Effector memory CD4-positive, alpha-beta T cell (primary cell): ENCODE data around the gene CYP20A1.
"Not testable (repeated sequence)": the region's sequence is repeated elsewhere in the genome, so short reads cannot be mapped to it uniquely, and the experiment has no call there.

Source experiments
- DNase-seq, 3 donors: peaks; one replicate each; pipeline ENCODE4 v3.0.0-alpha.2; 2020
- H3K27ac ChIP-seq: 2 replicates; pipeline ENCODE4 v1.7.0; 2013; ENCODE audit warnings: mild to moderate bottlenecking, low read length, moderate library complexity; ENCODE audit not compliant: insufficient read depth, poor library complexity, severe bottlenecking
- H3K27me3 ChIP-seq: replicated peaks from 2 replicates; pipeline ENCODE4 v1.7.0; 2013; ENCODE audit warnings: mild to moderate bottlenecking, low read length; ENCODE audit not compliant: insufficient read depth, control insufficient read depth, poor library complexity, severe bottlenecking
- H3K36me3 ChIP-seq: 2 replicates; pipeline ENCODE4 v1.7.0; 2013; ENCODE audit warnings: mild to moderate bottlenecking, low read length, moderate library complexity; ENCODE audit not compliant: control insufficient read depth, insufficient read depth
- H3K4me1 ChIP-seq: 2 replicates; pipeline ENCODE4 v1.7.0; 2013; ENCODE audit warnings: low read length, mild to moderate bottlenecking; ENCODE audit not compliant: control insufficient read depth, insufficient read depth, poor library complexity, severe bottlenecking
- H3K4me3 ChIP-seq: 2 replicates; pipeline ENCODE4 v1.7.0; 2013; ENCODE audit warnings: low read length, low read depth, mild to moderate bottlenecking; ENCODE audit not compliant: insufficient read depth, poor library complexity, severe bottlenecking
- H3K9me3 ChIP-seq: 2 replicates; pipeline ENCODE4 v1.7.0; 2013; ENCODE audit warnings: mild to moderate bottlenecking, low read length, moderate library complexity; ENCODE audit not compliant: control insufficient read depth

The CYP20A1 gene

GRCh38 chr2:203229674-203230073 is 9.1 kb upstream of the CYP20A1 start:
- not testable (repeated sequence) for H3K27me3 ChIP-seq, DNase-seq, H3K27ac ChIP-seq, H3K4me3 ChIP-seq, H3K9me3 ChIP-seq, H3K36me3 ChIP-seq, H3K4me1 ChIP-seq

GRCh38 chr2:203237346-203238238 is 1.2 kb upstream of the CYP20A1 start:
- no peak for DNase-seq
- Histone ChIP-seq H3K27me3 (no peaks in the 10 kb centered on the region), H3K4me1 (peaks cover 13% of the 10 kb centered on the region), H3K27ac (peak overlapping the region; percentile 98), H3K36me3 (no peaks in the 10 kb centered on the region), H3K4me3 (peak overlapping the region; percentile 81), H3K9me3 (no peaks in the 10 kb centered on the region)

GRCh38 chr2:203238292-203238703 is 520 bp upstream of the CYP20A1 start:
- no peaks in the 10 kb centered on the region for H3K27me3 ChIP-seq
- peaks cover 13% of the 10 kb centered on the region for H3K4me1 ChIP-seq
- peak overlapping the region; percentile 81 for H3K4me3 ChIP-seq
- H3K36me3 ChIP-seq, result no peaks in the 10 kb centered on the region
- no peak for DNase-seq
- peak overlapping the region; percentile 98 for H3K27ac ChIP-seq
- H3K9me3 ChIP-seq, result no peaks in the 10 kb centered on the region

- Histone ChIP-seq H3K27ac (peak overlapping the region; percentile 98), H3K36me3 (peaks cover 4% of the 10 kb centered on the region), H3K4me3 (peak overlapping the region; percentile 2)
Measured at GRCh38 chr2:203240491-203240890, 1.7 kb downstream of the CYP20A1 start.

DNA sequence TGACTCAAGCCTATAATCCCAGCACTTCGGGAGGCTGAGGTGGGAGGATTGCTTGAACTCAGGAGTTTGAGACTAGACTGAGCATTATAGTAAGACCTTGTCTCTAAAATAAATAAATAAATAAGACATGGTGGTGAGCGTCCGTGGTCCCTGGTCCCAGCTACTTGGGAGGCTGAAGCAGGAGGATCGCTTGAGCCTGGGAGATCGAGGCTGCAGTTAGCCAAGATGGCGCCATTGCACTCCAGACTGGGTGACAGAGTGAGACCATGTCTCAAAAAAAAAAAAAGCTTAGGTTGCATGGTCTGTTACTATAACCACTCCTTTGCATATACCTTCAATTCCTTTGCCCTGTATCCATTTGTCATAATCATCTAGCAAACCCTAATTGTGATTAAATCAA is 3.7 kb downstream of the CYP20A1 start:
- DNase-seq, result no peak
- no peak overlapping the region for H3K27ac ChIP-seq
- H3K4me3 ChIP-seq, result no peak overlapping the region
- no peaks in the 10 kb centered on the region for H3K9me3 ChIP-seq
- H3K36me3 ChIP-seq, result peaks cover 19% of the 10 kb centered on the region
- no peaks in the 10 kb centered on the region for H3K27me3 ChIP-seq
- peaks cover 13% of the 10 kb centered on the region for H3K4me1 ChIP-seq

More at GRCh38 chr2:203240491-203240890, 1.7 kb downstream of the CYP20A1 start:
- Histone ChIP-seq H3K4me1 (peaks cover 13% of the 10 kb centered on the region), H3K9me3 (no peaks in the 10 kb centered on the region), H3K27me3 (no peaks in the 10 kb centered on the region)
- no peak for DNase-seq

- no peaks in the 10 kb centered on the region for H3K9me3 ChIP-seq
- H3K36me3 ChIP-seq, result peaks cover 33% of the 10 kb centered on the region
- DNase-seq, result no peak
- no peaks in the 10 kb centered on the region for H3K4me1 ChIP-seq
- no peaks in the 10 kb centered on the region for H3K27me3 ChIP-seq
- no peak overlapping the region for H3K4me3 ChIP-seq
- H3K27ac ChIP-seq, result no peak overlapping the region
Measured at GRCh38 chr2:203246646-203247045, 7.8 kb downstream of the CYP20A1 start.

- DNase-seq, result no peak
- no peak overlapping the region for H3K4me3 ChIP-seq
- no peak overlapping the region for H3K27ac ChIP-seq
- no peaks in the 10 kb centered on the region for H3K4me1 ChIP-seq
- peaks cover 30% of the 10 kb centered on the region for H3K36me3 ChIP-seq
- H3K27me3 ChIP-seq, result no peaks in the 10 kb centered on the region
- H3K9me3 ChIP-seq, result no peaks in the 10 kb centered on the region
Measured at GRCh38 chr2:203252818-203253217, 14.0 kb downstream of the CYP20A1 start.

DNA sequence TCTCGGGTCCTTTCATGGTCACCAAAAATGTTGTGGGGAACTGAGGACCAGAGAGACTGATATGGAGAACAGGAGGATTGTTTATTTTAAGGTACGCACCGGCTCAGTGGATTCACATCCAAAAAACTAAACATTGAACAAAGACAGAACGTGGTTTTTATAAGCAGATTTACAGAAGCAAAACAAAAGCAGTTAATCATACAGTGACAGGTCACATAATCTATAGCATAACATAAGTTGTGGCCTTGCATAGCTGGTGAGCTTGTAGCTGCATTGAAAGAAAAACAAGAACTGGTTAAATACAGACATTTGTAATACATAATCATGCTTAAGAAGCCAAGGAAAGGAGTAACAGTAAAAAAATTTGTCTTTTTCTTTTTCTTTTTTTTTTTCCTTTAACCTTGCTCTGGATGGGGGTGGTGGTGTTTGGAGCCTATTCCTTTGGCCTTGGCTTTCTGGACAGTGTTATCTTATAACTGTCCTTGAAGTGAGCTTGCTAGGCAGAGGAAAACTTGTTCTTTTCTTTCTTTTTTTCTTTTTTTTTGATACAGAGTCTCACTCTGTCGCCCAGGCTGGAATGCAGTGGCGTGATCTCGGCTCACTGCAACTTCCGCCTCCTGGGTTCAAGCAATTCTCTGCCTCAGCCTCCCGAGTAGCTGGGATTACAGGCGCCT is 14.7 kb downstream of the CYP20A1 start:
- not testable (repeated sequence) for H3K27me3 ChIP-seq, H3K4me3 ChIP-seq, H3K9me3 ChIP-seq, H3K4me1 ChIP-seq, H3K27ac ChIP-seq, DNase-seq
- H3K36me3 ChIP-seq, result peaks cover 30% of the 10 kb centered on the region

DNA sequence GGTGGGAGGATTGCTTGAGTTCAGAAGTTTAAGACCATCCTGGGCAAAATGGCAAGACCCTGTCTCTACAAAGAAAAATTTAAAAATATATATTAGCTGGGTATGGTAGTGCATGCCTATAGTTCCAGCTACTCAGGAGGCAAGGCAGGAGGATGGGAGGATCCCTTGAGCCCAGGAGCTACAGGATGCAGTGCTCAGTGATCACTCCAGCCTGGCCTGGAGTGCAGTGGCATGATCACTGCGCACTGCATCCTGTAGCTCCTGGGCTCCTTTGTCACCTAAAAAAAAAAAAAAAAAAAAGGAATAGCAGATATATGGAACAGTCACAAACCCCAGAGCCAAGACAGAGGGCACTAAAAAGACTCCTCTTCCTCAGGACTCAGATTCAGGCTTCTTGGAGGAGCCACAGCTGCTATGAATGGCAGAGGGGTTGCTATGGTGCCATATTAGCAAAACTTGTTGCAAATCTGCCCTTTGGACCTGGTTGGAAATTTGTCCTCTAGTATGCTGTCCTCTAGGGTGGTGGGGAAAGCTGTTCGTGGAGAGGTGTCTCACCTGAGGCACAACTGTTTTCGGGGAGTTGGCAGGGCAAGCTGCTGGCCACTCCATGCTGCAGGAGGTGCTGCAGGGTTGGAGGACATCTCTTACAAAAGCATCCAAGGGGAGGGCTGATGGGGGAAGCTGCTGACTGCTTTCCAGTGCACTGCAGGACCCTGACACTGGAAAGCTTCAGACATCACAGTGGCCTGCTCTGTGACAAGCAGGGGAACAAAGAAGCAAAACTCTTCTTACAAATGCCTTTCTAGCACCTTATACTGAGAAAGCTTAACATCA is 22.7 kb downstream of the CYP20A1 start:
- DNase-seq, result no peak
- no peaks in the 10 kb centered on the region for H3K27me3 ChIP-seq
- H3K36me3 ChIP-seq, result peaks cover 39% of the 10 kb centered on the region
- no peak overlapping the region for H3K4me3 ChIP-seq
- no peak overlapping the region for H3K27ac ChIP-seq
- no peaks in the 10 kb centered on the region for H3K4me1 ChIP-seq
- H3K9me3 ChIP-seq, result no peaks in the 10 kb centered on the region
